IPS-NIHi7 (cell line): ENCODE data around the gene UTP11.

Experiments used
- DNase-seq: peaks from one replicate; pipeline ENCODE4 v3.0.0; 2012; ENCODE audit warnings: mixed read lengths; ENCODE audit errors: extremely low spot score

The UTP11 gene

GRCh38 chr1:38003261-38004250, 9.0 kb upstream of the UTP11 start:
- no peak for DNase-seq

DNA sequence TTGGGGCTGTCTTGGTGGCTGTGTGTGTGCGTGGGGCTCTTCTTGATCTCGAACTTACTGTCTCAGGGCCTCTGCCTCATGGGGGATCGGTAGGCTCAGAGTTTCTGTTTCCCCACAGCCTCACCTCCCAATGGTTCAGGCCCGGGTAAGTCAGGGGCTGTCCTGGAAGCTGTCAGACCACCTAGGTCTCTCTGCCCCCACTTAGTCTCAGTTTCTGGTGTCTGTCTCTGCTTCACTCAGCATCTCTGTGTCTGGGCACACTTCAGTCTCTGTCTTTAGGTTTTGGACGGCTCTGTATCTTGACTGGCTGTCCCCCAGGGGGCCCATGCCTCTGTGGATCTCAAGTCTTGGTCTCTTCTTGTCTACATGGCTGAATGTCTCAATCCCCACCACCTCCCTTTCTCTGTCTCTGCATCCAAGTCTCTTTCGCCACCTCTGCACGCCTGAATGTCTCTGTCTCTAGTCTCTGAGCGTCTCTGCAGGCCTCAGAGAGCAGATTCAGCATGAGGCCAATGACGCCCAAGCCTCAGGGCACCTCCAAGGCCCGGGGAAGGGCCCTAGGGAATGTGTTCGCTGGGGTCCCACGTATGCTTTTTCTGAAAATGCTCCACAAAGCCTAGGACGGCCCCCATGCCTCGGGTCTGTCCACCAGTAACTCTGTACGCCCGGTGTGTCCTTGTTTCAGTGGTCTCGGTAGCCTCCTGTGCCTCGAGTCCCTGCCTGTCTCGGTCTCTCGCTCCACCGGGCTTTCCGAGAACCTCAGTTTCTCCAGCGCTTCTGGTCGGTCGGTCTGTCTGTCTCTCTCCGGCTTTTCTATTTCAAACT, 8.0 kb upstream of the UTP11 start:
- DNase-seq = no peak

GRCh38 chr1:38005195-38006007, 7.1 kb upstream of the UTP11 start, which contains the start of gene FHL3:
Gene FHL3 (minus strand): TSS chr1:38005514. CDS start chr1:37999412, 6,102 bp downstream.
- peak; percentile 83 for DNase-seq

DNA sequence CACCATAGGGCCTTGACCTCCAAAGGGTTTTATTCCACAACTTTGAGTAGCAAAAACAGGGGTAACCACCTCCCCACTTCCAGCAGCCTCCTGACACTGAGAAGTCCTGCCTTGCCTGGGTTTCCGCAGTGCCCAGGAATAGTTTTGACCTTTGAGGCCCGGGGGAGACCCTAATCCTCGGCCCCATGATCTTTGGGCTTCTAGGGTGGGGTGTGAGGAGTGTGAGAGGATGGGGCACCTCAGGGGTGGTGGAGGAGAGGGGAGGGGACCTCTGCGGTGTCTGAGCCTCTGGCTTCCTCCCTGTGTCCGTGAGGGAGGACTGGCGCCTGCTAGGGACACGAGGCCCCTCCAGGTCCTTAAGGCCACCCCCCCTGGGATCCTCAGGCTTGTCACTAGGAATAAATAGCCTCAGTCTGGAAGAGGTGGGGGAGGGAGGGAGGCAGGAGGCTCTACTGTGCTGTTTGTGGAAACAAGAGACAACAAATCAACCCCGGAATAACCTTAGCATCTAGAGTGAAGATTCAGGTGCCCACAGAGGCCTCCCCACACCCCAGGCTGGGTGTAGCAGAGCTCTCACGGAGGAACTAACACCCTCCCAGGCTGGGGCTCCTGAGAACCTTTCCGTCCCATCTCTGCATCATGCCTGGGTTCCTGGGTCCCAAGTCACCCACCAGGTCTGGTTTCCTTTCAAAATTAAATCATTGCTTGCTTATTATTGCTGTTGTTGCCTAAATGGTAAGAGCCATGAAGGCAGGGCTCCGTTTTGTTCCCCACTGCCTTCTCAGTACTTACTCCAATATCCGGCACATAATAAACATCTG, 6.3 kb upstream of the UTP11 start:
- DNase-seq = no peak

DNA sequence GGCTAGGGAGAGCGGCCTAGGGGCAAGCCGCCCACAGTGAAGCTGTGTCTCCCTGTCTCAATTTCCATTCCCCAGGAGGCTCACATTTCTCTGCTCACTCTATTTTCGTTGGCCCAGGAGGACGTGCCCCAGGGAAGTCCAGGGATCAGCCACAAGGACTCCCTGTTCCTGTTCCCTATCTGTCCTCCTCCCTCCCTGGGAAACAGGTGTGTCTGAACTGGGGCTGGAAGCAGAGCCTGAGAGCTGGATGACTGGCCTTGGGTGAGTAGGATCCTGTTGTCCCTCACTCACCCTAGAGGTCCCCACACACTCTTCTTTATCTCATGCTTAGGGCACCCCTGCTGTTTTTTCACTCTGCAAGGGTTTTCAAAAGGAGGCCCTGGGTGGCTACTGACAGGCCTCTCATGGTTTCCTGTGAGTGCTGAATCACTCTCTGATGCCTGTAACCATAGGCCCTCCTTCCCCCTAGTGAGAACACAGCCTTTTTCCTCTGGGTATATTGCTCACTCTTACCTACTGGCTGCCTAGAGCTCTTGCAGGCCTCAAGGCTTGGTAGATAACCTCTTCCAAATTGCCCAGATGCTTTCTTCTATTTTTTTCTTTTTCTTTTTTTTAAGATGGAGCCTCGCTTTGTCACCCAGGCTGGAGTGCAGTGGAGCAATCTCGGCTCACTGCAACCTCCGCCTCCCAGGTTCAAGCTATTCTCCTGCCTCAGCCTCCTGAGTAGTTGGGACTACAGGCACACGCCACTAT, 3.3 kb upstream of the UTP11 start:
- DNase-seq = no peak

- no peak for DNase-seq
Measured at GRCh38 chr1:38009841-38010180, 2.7 kb upstream of the UTP11 start.

DNA sequence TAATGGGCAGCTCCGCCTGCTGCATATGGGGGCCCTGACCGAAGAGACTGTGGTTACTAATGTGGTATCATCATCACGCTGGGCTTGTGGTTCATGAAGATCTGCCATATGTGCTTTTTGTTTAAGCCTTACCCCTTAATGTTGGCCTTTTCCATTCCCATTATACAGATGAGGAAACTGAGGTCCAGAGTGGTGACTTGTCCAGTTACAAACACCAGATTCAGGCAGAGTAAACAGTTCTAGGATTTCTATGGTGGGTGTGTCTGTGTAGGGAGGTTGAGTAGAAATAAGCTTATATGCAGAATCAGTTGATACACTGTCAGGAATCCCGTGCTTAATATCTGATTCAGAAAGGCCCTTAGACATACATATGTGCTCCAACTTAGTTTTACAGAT, 691 bp downstream of the UTP11 start:
- no peak for DNase-seq

GRCh38 chr1:38014171-38014570, 1.6 kb downstream of the UTP11 start:
- no peak for DNase-seq

GRCh38 chr1:38014724-38015424, 2.3 kb downstream of the UTP11 start:
- no peak for DNase-seq

DNA sequence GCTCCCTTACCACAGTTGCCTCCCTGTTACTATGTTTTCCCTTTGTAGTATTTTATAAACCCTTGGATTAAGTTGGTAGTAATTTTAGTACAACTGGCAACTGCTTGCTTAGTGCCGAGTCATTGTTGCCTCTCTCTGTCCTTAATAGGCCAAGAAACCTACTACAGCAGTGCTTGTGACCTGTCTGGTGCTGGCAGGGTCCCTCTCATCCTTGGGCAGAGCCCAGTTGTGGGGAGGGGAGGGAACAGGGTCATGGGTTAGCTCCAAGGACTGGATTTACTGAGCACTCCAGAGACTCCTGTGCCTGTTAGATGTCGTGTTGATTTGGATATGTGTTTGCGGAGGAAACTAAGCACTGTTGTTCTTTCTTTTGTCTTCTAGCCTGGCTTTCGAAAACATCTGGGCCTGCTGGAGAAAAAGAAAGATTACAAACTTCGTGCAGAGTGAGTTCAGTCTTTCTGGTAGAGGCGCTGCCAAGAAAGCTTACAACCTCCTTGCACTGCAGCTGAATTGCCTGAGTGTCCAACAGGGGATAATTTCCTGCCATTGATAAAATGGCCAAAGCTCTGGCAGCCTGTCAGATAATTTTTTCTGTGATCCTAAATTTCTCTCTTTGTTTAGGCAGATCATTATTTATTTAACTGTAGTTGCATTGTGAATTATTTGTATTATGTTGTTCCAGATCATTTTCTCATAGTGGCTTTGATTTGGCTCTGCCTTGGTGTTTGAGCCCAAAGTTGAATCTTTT, 3.6 kb downstream of the UTP11 start:
- DNase-seq = no peak

DNA sequence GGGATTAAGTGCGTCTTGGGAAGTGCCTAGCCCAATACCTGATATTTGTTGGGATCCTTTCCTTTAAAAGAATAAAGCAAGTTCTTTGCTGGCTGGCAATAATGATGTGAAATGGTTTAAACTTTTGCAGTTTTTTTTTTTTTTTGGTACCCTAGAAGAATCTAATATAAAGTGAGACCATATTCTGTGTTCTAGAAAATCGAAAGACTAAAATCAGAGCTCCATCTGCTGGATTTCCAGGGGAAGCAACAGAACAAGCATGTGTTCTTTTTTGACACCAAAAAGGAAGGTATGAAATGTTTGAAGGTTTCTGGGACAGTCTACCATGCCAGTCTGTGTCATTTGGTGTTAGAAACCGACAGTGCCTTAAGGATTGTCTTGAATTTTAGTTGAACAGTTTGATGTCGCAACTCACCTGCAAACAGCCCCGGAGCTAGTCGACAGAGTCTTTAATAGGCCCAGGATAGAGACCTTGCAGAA, 6.4 kb downstream of the UTP11 start:
- DNase-seq = no peak

- DNase-seq = no peak
Measured at GRCh38 chr1:38020396-38020795, 7.9 kb downstream of the UTP11 start.

- DNase-seq = no peak
Measured at GRCh38 chr1:38021969-38022368, 9.4 kb downstream of the UTP11 start.

GRCh38 chr1:38022810-38023209, 10.3 kb downstream of the UTP11 start:
- no peak for DNase-seq

DNA sequence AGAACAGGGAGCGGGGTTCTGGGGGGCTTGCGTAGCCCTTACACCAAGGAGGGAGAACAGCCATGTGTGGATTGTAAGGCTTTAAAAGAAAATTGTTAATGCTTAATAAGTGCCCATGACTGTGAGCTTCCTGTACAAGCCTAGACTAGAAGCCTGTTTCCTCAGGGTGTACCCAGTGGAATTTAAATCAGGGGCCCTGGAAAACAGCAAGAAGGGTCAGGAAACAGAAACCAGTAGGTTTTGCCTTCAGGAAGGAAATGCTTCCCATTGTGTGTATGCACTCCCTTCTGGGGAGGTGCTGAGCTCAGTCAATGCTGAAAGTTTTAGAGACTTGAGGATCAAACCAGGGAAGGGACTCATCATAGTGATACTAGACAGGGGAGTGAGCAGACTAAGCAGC, 12.7 kb downstream of the UTP11 start:
- DNase-seq = no peak

DNA sequence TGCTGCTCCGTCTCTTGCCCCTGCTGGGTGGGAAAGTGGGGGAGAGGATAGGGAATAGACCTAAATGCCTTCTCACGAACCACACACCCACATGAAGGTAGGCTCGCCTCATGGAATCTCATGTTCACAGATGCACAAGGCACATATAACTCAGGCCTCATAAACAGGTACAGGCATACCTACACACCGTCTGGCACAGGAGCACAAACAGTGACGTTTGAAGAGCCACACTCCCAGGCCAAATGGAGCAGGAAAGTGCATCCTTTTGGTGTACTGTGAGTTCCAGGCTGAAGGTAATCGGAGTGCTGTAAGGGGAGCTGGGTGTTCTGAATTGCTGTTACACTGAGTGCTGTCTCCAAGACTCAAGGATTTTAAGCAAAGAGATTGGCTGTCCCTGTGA, 13.1 kb downstream of the UTP11 start:
- no peak for DNase-seq

DNA sequence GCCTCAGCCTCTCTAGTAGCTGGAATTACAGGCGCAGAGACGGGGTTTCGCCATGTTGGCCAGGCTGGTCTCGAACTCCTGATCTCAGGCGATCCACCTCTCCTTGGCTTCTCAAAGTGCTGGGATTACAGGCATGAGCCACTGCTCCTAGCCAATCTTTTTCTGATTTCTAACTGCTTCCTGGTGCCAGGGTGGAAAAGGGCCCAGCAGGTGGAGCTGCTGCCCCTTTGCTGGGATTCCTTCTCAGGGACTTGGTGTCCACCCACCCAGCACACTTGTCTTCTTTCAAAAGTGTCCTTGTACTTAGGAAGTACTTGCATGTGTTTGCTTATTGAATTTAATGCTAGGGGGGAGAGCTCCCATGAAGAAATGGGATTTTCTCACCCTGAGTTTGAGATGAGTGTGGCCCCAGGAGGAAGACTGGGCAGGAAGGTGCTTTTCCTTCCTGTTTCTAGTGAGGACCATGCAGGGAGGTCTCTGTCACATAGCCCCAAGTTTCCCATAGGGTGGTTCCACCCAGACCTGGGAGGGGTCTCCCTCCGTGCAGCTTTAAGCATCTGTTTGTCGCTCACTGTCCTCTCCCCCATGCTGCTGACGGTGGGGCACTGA, 14.2 kb downstream of the UTP11 start:
- DNase-seq = peak; percentile 64
